NCI-H2171 treated with DMSO at 0.1 percent for 48 hours (cell line): ENCODE data around the gene ZNF384.

Experiments used
- DNase-seq: peaks from one replicate; lab custom pipeline; 2025; lab: John Stamatoyannopoulos, UW

ZNF384 gene

GRCh38 chr12:6620885-6621274 lies 68.3 kb downstream of the ZNF384 start:
- no peak for DNase-seq

GRCh38 chr12:6620137-6620884 lies 68.9 kb downstream of the ZNF384 start:
- DNase-seq = no peak

GRCh38 chr12:6618483-6619225 lies 70.5 kb downstream of the ZNF384 start:
- no peak for DNase-seq
